Tibial nerve (tissue), 4 donors: ENCODE measurements around the gene OSM. TPM values are rescaled to one million over a fixed set of nuclear protein-coding genes. Genes with fewer than 3 reads are reported as not detected.

Experiments used
- DNase-seq, 2 donors: peaks; one replicate each; pipeline ENCODE4 v3.0.0-alpha.2; 2019; ENCODE audit warnings: low spot score in 2 of 2
- H3K27ac ChIP-seq, 4 donors: fragments of 200-600 bp; sonication (generic) in 3 of 4; one replicate each; pipeline ENCODE4 v1.5.1; 2017 to 2019; ENCODE audit warnings: mild to moderate bottlenecking in 1 of 4
- H3K27me3 ChIP-seq, 2 donors: fragments of 200-600 bp; sonication (generic) in 1 of 2; one replicate each; pipeline versions ENCODE4 v1.5.1 to v1.6.0; 2017 to 2019
- H3K36me3 ChIP-seq, 3 donors: fragments of 200-600 bp; sonication (generic); one replicate each; pipeline ENCODE4 v1.5.1; 2018 to 2019
- H3K4me1 ChIP-seq, 4 donors: fragments of 200-600 bp; sonication (generic) in 3 of 4; one replicate each; pipeline ENCODE4 v1.5.1; 2017 to 2019
- H3K4me3 ChIP-seq, 4 donors: fragments of 200-600 bp; sonication (generic) in 3 of 4; one replicate each; pipeline ENCODE4 v1.5.1; 2017 to 2019; ENCODE audit warnings: mild to moderate bottlenecking in 1 of 4, moderate library complexity in 1 of 4
- H3K9me3 ChIP-seq, 4 donors: fragments of 200-600 bp; sonication (generic) in 3 of 4; one replicate each; pipeline ENCODE4 v1.5.1; 2017 to 2019
- EP300 ChIP-seq, 2 donors: sonication (generic); formaldehyde crosslinking; IDR thresholded peaks; one replicate each; pipeline ENCODE4 v1.6.1; 2017; ENCODE audit warnings: antibody characterized with exemption in 2 of 2, mild to moderate bottlenecking in 1 of 2
- POLR2A ChIP-seq, 2 donors: fragments of 450-650 bp; IDR thresholded peaks; one replicate each; pipeline ENCODE4 v1.6.1; 2017; ENCODE audit warnings: antibody characterized with exemption in 2 of 2, mild to moderate bottlenecking in 2 of 2, moderate library complexity in 2 of 2
- WGBS, 2 donors: methylation state at CpG; one replicate each; pipeline ENCODE4 v1.1.5; 2018; 5-methylcytosine and 5-hydroxymethylcytosine counted together
- total RNA-seq, 4 donors: library from RNA; depleted of rRNA; stranded (reverse); fragments of >200 nt; gene quantifications; one replicate each; pipeline ENCODE4 v1.1.0, GENCODE V29; 2016
- TF ChIP-seq, protein P1 (sequence below), 5 experiments: fragments of 200-600 bp in 3 of 5; fragments of 450-650 bp in 2 of 5; sonication (generic) in 3 of 5; IDR thresholded peaks; one replicate each; pipeline ENCODE4 v1.5.1; 2016 to 2019; ENCODE audit warnings: antibody characterized with exemption in 5 of 5, mild to moderate bottlenecking in 3 of 5, moderate library complexity in 2 of 5

OSM gene
- total RNA-seq, 4 donors from 2014 or later = 1.4 to 19.7 (median 4.2) TPM

DNA sequence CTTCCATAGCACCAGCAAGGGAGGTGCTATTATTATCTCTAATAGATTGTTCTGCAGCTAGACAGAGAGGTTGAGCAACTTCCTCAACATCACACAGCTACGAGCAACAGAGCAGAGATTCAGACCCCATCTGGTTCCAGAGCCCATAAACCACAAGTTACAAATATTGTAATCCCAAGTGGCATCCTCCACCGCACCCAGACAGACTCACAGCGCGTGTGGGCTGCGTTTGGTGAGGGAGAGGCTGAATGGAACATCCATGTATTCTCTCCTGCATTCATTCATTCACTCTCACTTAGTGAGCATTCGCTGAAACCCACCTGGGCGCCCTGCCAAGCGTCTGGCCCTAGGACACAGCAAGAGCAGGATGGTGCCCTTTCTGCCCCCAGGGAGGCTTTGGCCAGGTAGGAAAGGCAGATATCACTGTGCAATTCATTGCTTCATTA, 53.6 kb downstream of the OSM start:
- H3K9me3 ChIP-seq = no peaks in the 10 kb centered on the region

More for the DNA sequence above, 53.6 kb downstream of the OSM start:
- WGBS, 2 donors = 57 to 78% methylated on average over 8 of the region's 8 CpGs
- no peaks in the 10 kb centered on the region for H3K27me3 ChIP-seq
- DNase-seq = no peak
- peak overlapping the region in 2 of 4 donors; percentile 38 to 52 for H3K27ac ChIP-seq
- no peaks in the 10 kb centered on the region for H3K36me3 ChIP-seq
- H3K4me1 ChIP-seq = peaks cover 0 to 51% (median 7%) of the 10 kb centered on the region in 4 donors
- TF ChIP-seq EP300 (IDR thresholded peaks at IDR 0.05) = no peak
- TF ChIP-seq, protein P1, sequence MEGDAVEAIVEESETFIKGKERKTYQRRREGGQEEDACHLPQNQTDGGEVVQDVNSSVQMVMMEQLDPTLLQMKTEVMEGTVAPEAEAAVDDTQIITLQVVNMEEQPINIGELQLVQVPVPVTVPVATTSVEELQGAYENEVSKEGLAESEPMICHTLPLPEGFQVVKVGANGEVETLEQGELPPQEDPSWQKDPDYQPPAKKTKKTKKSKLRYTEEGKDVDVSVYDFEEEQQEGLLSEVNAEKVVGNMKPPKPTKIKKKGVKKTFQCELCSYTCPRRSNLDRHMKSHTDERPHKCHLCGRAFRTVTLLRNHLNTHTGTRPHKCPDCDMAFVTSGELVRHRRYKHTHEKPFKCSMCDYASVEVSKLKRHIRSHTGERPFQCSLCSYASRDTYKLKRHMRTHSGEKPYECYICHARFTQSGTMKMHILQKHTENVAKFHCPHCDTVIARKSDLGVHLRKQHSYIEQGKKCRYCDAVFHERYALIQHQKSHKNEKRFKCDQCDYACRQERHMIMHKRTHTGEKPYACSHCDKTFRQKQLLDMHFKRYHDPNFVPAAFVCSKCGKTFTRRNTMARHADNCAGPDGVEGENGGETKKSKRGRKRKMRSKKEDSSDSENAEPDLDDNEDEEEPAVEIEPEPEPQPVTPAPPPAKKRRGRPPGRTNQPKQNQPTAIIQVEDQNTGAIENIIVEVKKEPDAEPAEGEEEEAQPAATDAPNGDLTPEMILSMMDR (IDR thresholded peaks at IDR 0.05) = no peak
- no peak for TF ChIP-seq POLR2A (IDR thresholded peaks at IDR 0.05)
- no peak overlapping the region for H3K4me3 ChIP-seq

Other genes starting within 250 kb of the OSM start
- gene HORMAD2, start 186.4 kb downstream of the OSM start, total RNA-seq = not detected
- gene LIF, start 20.1 kb downstream of the OSM start, total RNA-seq = under 1 TPM; 0.30 to 0.84 (median 0.72) TPM
- 10 to 100 TPM; 38.7 to 57.9 (median 45.3) TPM for gene CASTOR1, start 22.7 kb upstream of the OSM start, total RNA-seq
- gene TBC1D10A, start 60.1 kb upstream of the OSM start, total RNA-seq = 10 to 100 TPM; 46.8 to 63.9 (median 52.1) TPM
- 10 to 100 TPM; 76.2 to 98.1 (median 91.7) TPM for gene SF3A1, start 90.0 kb upstream of the OSM start, total RNA-seq
- 10 to 100 TPM in 1 of 4 donors, 1 to 10 TPM in 3; 1.0 to 10.5 (median 5.2) TPM for gene CCDC157, start 90.2 kb upstream of the OSM start, total RNA-seq
- gene RNF215, start 120.6 kb upstream of the OSM start, total RNA-seq = 10 to 100 TPM; 19.9 to 42.4 (median 25.2) TPM
- gene SEC14L2, start 130.2 kb upstream of the OSM start, total RNA-seq = 10 to 100 TPM; 10.0 to 29.1 (median 12.4) TPM
- 10 to 100 TPM in 2 of 4 donors, 1 to 10 TPM in 2; 2.2 to 12.7 (median 7.3) TPM for gene MTFP1, start 158.9 kb upstream of the OSM start, total RNA-seq
- gene SEC14L3, start 205.2 kb upstream of the OSM start, total RNA-seq = not detected
- under 1 TPM in 1 of 4 donors, not detected in 3; 0.30 TPM for gene SEC14L4, start 238.8 kb upstream of the OSM start, total RNA-seq